ENCODE data around the gene RNF224. TPM values are rescaled to one million over a fixed set of nuclear protein-coding genes. Genes with fewer than 3 reads are reported as not detected.
A peak's percentile ranks its signal among the peaks of the same experiment; 100 is the strongest.

The RNF224 gene
- total and polyA plus RNA-seq, 10 of the 15 experiments (the other 5 are each of a cell fraction or from before 2014, with no cell fraction given): not detected

DNA sequence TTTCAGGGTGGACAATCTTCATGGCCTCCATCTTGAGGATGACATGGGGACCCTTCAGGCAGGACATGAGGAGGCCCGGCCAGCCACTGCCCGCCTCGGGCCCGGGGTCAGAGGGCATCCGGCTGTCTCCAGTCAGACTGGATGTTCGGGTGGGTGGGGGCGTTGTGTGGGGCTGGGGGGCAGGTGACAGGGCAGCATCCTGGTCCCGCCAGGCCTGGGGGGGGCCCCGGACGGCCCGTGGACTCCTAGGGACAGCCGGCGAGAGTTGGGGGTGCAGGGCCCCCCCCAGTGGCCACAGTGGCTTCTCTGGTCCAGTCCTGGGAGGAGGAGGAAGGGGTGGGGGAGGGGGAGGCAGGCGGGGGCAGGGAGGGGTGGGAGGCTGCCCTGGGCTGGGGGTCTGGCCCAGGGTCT lies 6.2 kb upstream of the RNF224 start (continued):
- TF ChIP-seq HDAC6 (IDR thresholded peaks at IDR 0.05; ENCODE audit: unreplicated experiment): no peak
- no peak for TF ChIP-seq ESRRA (IDR thresholded peaks at IDR 0.05; ENCODE audit: low read length)
- no peak for TF ChIP-seq CBX3 (IDR thresholded peaks at IDR 0.05; ENCODE audit: borderline replicate concordance, low read depth)
- no peak for TF ChIP-seq CREB1 (IDR thresholded peaks at IDR 0.05; ENCODE audit: low read depth)

DNA sequence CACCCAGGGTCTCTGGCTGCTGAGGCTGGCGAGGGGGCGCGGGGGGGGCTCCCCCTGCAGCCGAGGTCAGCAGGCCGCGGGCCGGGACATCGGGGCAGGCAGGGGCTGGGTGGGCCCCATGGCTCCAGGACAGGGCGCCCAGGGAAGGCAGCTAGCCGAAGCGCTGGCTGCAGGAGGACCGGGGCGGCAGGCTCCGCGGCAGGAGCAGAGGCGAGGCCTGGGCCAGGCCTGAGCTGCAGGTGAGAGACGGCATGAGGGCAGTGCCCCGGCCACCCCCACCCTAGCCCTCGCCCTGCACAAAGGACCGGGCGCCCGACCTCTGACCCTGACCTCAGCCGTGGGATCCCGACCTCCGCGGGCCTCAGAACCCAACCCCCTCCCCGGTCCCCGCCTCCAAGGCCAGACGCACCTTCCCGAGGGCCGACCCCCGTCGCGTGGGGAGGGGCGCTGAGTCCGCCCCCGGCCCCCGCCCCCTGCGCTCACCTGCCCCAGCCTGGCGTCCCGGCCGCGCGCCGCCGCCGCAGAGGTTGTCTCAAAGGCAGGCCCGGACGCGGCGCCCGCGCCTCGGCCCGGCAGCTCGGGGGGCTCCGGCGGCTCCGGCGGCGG lies 5.7 kb upstream of the RNF224 start:
- RAD21 ChIA-PET (ENCODE audit: unreplicated experiment): interaction anchor here (0.5 to 1.8 kb wide), 4 partner anchors 17 to 521 kb away, joined by 3 to 7 read pairs (median 4); partner anchors contain the start of genes NDOR1, TMEM203 and TPRN

More for the DNA sequence above, 5.7 kb upstream of the RNF224 start:
- DNase-seq (ENCODE audit: low read depth, low spot score) (no peak), FAIRE-seq (no peak), ATAC-seq (no peak)
- intact Hi-C loops (cut with micrococcal nuclease; ENCODE audit: unreplicated experiment) (loop anchor here (2.0 to 10.0 kb wide), 3 partner anchors 21 to 177 kb away; partner anchors contain the start of genes ANAPC2, NPDC1, SSNA1 and TPRN), in situ Hi-C loops (cut with MboI) (no loop called here)
- POLR2A ChIA-PET: interaction anchor here (0.8 to 5.5 kb wide), 9 partner anchors 11 to 95 kb away, joined by 3 to 68 read pairs (median 18); partner anchors contain the start of genes NDOR1, TMEM203, TPRN and TUBB4B
- no TSS peak for BruUV-seq (replicated peaks)
- no peak overlapping the region for H3K27ac ChIP-seq (ENCODE audit: control insufficient read depth, insufficient read depth)
- peak; percentile 94 for TF ChIP-seq NR2F1 (conservative IDR thresholded peaks at IDR 0.05)
- TF ChIP-seq, protein P1, sequence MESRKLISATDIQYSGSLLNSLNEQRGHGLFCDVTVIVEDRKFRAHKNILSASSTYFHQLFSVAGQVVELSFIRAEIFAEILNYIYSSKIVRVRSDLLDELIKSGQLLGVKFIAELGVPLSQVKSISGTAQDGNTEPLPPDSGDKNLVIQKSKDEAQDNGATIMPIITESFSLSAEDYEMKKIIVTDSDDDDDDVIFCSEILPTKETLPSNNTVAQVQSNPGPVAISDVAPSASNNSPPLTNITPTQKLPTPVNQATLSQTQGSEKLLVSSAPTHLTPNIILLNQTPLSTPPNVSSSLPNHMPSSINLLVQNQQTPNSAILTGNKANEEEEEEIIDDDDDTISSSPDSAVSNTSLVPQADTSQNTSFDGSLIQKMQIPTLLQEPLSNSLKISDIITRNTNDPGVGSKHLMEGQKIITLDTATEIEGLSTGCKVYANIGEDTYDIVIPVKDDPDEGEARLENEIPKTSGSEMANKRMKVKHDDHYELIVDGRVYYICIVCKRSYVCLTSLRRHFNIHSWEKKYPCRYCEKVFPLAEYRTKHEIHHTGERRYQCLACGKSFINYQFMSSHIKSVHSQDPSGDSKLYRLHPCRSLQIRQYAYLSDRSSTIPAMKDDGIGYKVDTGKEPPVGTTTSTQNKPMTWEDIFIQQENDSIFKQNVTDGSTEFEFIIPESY (IDR thresholded peaks at IDR 0.05): no peak
- 0 out of 4 replicates have a peak, but pooled peaks of 1 of the 2 experiments have one; percentile 7 for TF ChIP-seq BHLHE40 (IDR thresholded peaks at IDR 0.05; ENCODE audit: borderline replicate concordance in 1 of 2, low read depth in 2 of 2, low read length in 1 of 2)
- TF ChIP-seq NR2C1 (IDR thresholded peaks at IDR 0.05): peak; percentile 69
- H3K27me3 ChIP-seq (replicated peaks in 1 of 2; ENCODE audit: control insufficient read depth in 2 of 2, insufficient read depth in 2 of 2, low read length in 1 of 2): no peaks in the 10 kb centered on the region
- H3K4me1 ChIP-seq (ENCODE audit: control insufficient read depth, insufficient read depth, low read length): peaks cover 16% of the 10 kb centered on the region
- no peak overlapping the region for H3K9ac ChIP-seq (ENCODE audit: control insufficient read depth, insufficient read depth, low read length)
- H4K20me1 ChIP-seq (ENCODE audit: control insufficient read depth, insufficient read depth): no peaks in the 10 kb centered on the region
- peak overlapping the region; percentile 55 for H3K4me2 ChIP-seq (ENCODE audit: control insufficient read depth, insufficient read depth)
- no peaks in the 10 kb centered on the region for H3K9me3 ChIP-seq (replicated peaks; ENCODE audit: control insufficient read depth, insufficient read depth, low read length)
- H3K36me3 ChIP-seq (ENCODE audit: control insufficient read depth in 2 of 2, insufficient read depth in 2 of 2, low read length in 1 of 2): peaks cover 0 to 2% of the 10 kb centered on the region in 2 experiments; a peak in 1 of 4 replicates
- SMC1A ChIA-PET (ENCODE audit: uncharacterized antibody, unreplicated experiment): no interaction called here
- 22% methylated on average over 15 of the region's 61 CpGs for WGBS (ENCODE audit: insufficient coverage, insufficient replicate concordance, low lambda C conversion rate, missing lambda C conversion rate)
- H3K79me2 ChIP-seq (ENCODE audit: control insufficient read depth, insufficient read depth, low read length): no peaks in the 10 kb centered on the region
- CTCF ChIA-PET: interaction anchor here (1.1 to 3.7 kb wide), 2 partner anchors 33 to 71 kb away, joined by 3 to 18 read pairs; partner anchors contain the start of genes ANAPC2 and SSNA1
- H2AFZ ChIP-seq (ENCODE audit: control insufficient read depth, low read depth, low read length): no peak overlapping the region; the same call in 1 of the 2 replicates
- peak overlapping the region; percentile 22; the same call in 1 of the 2 replicates for H3K4me3 ChIP-seq

Measured in GM12878 (cell line).